HEK293 (cell line): Measurements from ENCODE around the gene ZNF445.

Experiments
- CTCF ChIA-PET: fragments of 350-600 bp; formaldehyde crosslinking; extraction: SDS; loops from one replicate; lab custom pipeline; 2021; ENCODE audit warnings: antibody characterized with exemption; lab: Yijun Ruan, JAX
- POLR2A ChIA-PET: fragments of 300-600 bp; formaldehyde crosslinking; extraction: SDS; loops from one replicate; lab custom pipeline; 2020; ENCODE audit warnings: antibody characterized with exemption, inconsistent platforms; lab: Yijun Ruan, JAX
- H3K27ac ChIP-seq: fragments of 200-500 bp; sonication (Bioruptor generic); 2 replicates; pipeline ENCODE4 v1.5.1; 2014; ENCODE audit warnings: low read depth, low read length, control low read depth, inconsistent platforms; ENCODE audit errors: extremely low read depth
- H3K36me3 ChIP-seq, 2 experiments: fragments of 200-500 bp in 1 of 2; sonication (Bioruptor generic) in 1 of 2; 1 replicate in 1 of 2; 2 replicates in 1 of 2; pipeline ENCODE4 v1.5.1; 2014 to 2017; ENCODE audit warnings: inconsistent platforms in 2 of 2, low read length in 2 of 2; ENCODE audit not compliant: control insufficient read depth in 2 of 2, insufficient read depth in 1 of 2
- H3K4me1 ChIP-seq: fragments of 200-500 bp; sonication (Bioruptor generic); 2 replicates; pipeline ENCODE4 v1.5.1; 2014; ENCODE audit warnings: mild to moderate bottlenecking, low read length, inconsistent platforms; ENCODE audit not compliant: control insufficient read depth, insufficient read depth
- H3K4me3 ChIP-seq: 2 replicates; pipeline ENCODE4 v1.5.1; 2011; ENCODE audit warnings: low read depth, mild to moderate bottlenecking, control low read depth, low read length, moderate library complexity
- H3K9me3 ChIP-seq: fragments of 200-500 bp; sonication (Bioruptor generic); 2 replicates; pipeline ENCODE4 v1.5.1; 2014; ENCODE audit warnings: low read depth, low read length, inconsistent platforms; ENCODE audit not compliant: control insufficient read depth, insufficient read depth
- EGR2 ChIP-seq: fragments of 450-650 bp; formaldehyde crosslinking; IDR thresholded peaks from 2 replicates; pipeline ENCODE4 v1.5.1; 2016; ENCODE audit warnings: low read depth, missing biosample characterization, missing genetic modification characterization
- KLF10 ChIP-seq: fragments of 450-650 bp; IDR thresholded peaks from 2 replicates; pipeline ENCODE4 v1.5.1; 2018; ENCODE audit warnings: missing biosample characterization, mild to moderate bottlenecking, missing genetic modification characterization
- KLF16 ChIP-seq: fragments of 450-650 bp; formaldehyde crosslinking; IDR thresholded peaks from 2 replicates; pipeline ENCODE4 v1.5.1; 2017; ENCODE audit warnings: missing biosample characterization, missing genetic modification characterization
- REPIN1 ChIP-seq: fragments of 450-650 bp; formaldehyde crosslinking; IDR thresholded peaks from 2 replicates; pipeline ENCODE4 v1.5.1; 2017; ENCODE audit warnings: missing biosample characterization, missing genetic modification characterization, low read depth
- ZBTB1 ChIP-seq: fragments of 450-650 bp; formaldehyde crosslinking; IDR thresholded peaks from 2 replicates; pipeline ENCODE4 v1.5.1; 2016; ENCODE audit warnings: missing biosample characterization, missing genetic modification characterization
- ZBTB48 ChIP-seq: fragments of 450-650 bp; formaldehyde crosslinking; IDR thresholded peaks from 2 replicates; pipeline ENCODE4 v1.5.1; 2016; ENCODE audit warnings: missing biosample characterization, missing genetic modification characterization
- ZEB2 ChIP-seq: fragments of 450-650 bp; formaldehyde crosslinking; IDR thresholded peaks from 2 replicates; pipeline ENCODE4 v1.5.1; 2016; ENCODE audit warnings: missing biosample characterization, missing genetic modification characterization
- ZNF146 ChIP-seq: fragments of 450-650 bp; formaldehyde crosslinking; IDR thresholded peaks from 2 replicates; pipeline ENCODE4 v1.5.1; 2016; ENCODE audit warnings: missing biosample characterization, missing genetic modification characterization
- ZNF292 ChIP-seq: fragments of 450-650 bp; formaldehyde crosslinking; IDR thresholded peaks from 2 replicates; pipeline ENCODE4 v1.5.1; 2016; ENCODE audit warnings: low read depth, missing biosample characterization, missing genetic modification characterization, borderline replicate concordance
- ZNF302 ChIP-seq: fragments of 450-650 bp; formaldehyde crosslinking; IDR thresholded peaks from 2 replicates; pipeline ENCODE4 v1.5.1; 2016; ENCODE audit warnings: missing biosample characterization, missing genetic modification characterization, low read depth
- ZNF350 ChIP-seq: fragments of 450-650 bp; formaldehyde crosslinking; IDR thresholded peaks from 2 replicates; pipeline ENCODE4 v1.5.0; 2017; ENCODE audit warnings: missing biosample characterization, mild to moderate bottlenecking, missing genetic modification characterization
- ZNF394 ChIP-seq: fragments of 450-650 bp; formaldehyde crosslinking; IDR thresholded peaks from 2 replicates; pipeline ENCODE4 v1.5.1; 2016; ENCODE audit warnings: missing biosample characterization, missing genetic modification characterization, mild to moderate bottlenecking, moderate library complexity, borderline replicate concordance
- ZNF514 ChIP-seq: fragments of 450-650 bp; formaldehyde crosslinking; IDR thresholded peaks from 2 replicates; pipeline ENCODE4 v1.5.1; 2016; ENCODE audit warnings: missing biosample characterization, missing genetic modification characterization
- ZNF549 ChIP-seq: fragments of 450-650 bp; IDR thresholded peaks from 2 replicates; pipeline ENCODE4 v1.5.1; 2018; ENCODE audit warnings: missing biosample characterization, missing genetic modification characterization, mild to moderate bottlenecking, inconsistent platforms, moderate library complexity
- ZNF610 ChIP-seq: fragments of 450-650 bp; formaldehyde crosslinking; IDR thresholded peaks from 2 replicates; pipeline ENCODE4 v1.5.1; 2016; ENCODE audit warnings: missing biosample characterization, missing genetic modification characterization, borderline replicate concordance
- ZNF843 ChIP-seq: fragments of 450-650 bp; formaldehyde crosslinking; IDR thresholded peaks from 2 replicates; pipeline ENCODE4 v1.5.1; 2016; ENCODE audit warnings: missing biosample characterization, missing genetic modification characterization
- TF ChIP-seq, protein P1 (sequence below): fragments of 450-650 bp; formaldehyde crosslinking; IDR thresholded peaks from 2 replicates; pipeline ENCODE4 v1.5.1; 2016; ENCODE audit warnings: missing biosample characterization, missing genetic modification characterization, borderline replicate concordance
- TF ChIP-seq, protein P2 (sequence below): fragments of 450-650 bp; formaldehyde crosslinking; IDR thresholded peaks from 2 replicates; pipeline ENCODE4 v1.5.1; 2016; ENCODE audit warnings: missing biosample characterization, missing genetic modification characterization
- TF ChIP-seq, protein P3 (sequence below): fragments of 450-650 bp; formaldehyde crosslinking; IDR thresholded peaks from 2 replicates; pipeline ENCODE4 v1.5.1; 2016; ENCODE audit warnings: missing biosample characterization, missing genetic modification characterization, borderline replicate concordance

ZNF445 gene

DNA sequence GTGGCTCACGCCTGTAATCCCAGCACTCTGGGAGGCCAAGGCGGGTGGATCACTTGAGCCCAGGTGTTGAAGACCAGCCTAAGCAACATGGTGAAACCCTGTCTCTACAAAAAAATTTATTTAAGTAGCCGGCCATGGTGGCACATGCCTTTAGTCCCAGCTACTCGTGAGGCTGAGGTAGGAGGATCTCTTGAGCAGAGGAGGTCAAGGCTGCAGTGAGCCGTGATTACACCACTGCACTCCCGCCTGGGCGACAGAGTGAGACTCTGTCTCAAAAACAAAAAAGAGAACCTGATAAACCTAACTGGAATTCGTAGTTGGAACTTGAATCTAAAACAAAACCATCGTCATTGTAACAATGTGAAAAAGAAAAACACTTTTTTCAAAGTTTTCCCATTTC lies 81.8 kb downstream of the ZNF445 start (continued):
- TF ChIP-seq ZBTB1 (tag by site-specific recombination) (no peak), KLF16 (tag by site-specific recombination) (no peak)

DNA sequence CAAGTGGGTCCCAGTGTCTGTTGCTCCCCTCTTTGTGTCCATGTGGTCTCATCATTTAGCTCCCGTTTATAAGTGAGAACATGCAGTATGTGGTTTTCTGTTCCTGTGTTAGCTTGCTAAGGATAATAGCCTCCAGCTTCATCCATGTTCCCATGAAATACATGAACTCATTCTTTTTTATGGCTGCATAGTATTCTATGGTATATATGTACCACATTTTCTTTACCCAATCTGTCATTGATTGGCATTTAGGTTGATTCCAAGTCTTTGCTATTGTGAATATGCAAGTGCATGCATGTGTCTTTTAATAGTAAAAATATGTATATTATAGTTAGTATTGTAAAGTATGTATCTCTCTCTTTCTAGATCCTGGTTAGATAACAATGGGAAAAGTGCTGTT lies 85.0 kb downstream of the ZNF445 start:
- H3K9me3 ChIP-seq: no peaks in the 10 kb centered on the region

DNA sequence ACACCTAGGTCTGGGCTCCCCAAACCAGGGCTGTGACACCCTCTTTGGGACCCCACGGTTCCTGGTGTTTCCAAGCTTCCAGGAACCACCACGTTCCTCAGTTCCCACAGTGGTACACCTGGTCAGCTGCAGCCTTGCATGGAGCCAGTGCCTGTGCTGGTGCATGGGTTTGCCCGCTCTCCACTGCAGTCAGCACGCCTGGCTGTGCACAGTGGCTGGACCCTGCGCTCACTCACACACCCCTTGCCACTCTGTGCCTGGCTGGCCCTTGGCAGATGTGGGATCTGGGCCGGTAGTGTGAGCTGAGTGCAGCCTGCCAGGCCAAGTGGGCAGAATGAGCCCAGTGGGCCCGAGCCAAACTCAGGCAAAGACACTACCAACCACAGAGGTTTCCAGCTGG lies 90.1 kb downstream of the ZNF445 start:
- TF ChIP-seq KLF10 (no peak), ZNF610 (tag by site-specific recombination) (no peak), EGR2 (tag by site-specific recombination) (no peak), ZNF394 (no peak), ZBTB48 (tag by site-specific recombination) (no peak), ZNF350 (tag by site-specific recombination) (no peak), ZNF549 (tag by site-specific recombination) (no peak), ZEB2 (no peak), KLF16 (tag by site-specific recombination) (no peak), ZNF302 (tag by site-specific recombination) (no peak), ZNF843 (tag by site-specific recombination) (no peak), ZNF292 (tag by site-specific recombination) (no peak), ZNF514 (tag by site-specific recombination) (no peak)
- TF ChIP-seq, protein P1, sequence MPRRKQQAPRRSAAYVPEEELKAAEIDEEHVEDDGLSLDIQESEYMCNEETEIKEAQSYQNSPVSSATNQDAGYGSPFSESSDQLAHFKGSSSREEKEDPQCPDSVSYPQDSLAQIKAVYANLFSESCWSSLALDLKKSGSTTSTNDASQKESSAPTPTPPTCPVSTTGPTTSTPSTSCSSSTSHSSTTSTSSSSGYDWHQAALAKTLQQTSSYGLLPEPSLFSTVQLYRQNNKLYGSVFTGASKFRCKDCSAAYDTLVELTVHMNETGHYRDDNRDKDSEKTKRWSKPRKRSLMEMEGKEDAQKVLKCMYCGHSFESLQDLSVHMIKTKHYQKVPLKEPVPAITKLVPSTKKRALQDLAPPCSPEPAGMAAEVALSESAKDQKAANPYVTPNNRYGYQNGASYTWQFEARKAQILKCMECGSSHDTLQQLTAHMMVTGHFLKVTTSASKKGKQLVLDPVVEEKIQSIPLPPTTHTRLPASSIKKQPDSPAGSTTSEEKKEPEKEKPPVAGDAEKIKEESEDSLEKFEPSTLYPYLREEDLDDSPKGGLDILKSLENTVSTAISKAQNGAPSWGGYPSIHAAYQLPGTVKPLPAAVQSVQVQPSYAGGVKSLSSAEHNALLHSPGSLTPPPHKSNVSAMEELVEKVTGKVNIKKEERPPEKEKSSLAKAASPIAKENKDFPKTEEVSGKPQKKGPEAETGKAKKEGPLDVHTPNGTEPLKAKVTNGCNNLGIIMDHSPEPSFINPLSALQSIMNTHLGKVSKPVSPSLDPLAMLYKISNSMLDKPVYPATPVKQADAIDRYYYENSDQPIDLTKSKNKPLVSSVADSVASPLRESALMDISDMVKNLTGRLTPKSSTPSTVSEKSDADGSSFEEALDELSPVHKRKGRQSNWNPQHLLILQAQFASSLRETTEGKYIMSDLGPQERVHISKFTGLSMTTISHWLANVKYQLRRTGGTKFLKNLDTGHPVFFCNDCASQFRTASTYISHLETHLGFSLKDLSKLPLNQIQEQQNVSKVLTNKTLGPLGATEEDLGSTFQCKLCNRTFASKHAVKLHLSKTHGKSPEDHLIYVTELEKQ: no peak
- TF ChIP-seq, protein P2, sequence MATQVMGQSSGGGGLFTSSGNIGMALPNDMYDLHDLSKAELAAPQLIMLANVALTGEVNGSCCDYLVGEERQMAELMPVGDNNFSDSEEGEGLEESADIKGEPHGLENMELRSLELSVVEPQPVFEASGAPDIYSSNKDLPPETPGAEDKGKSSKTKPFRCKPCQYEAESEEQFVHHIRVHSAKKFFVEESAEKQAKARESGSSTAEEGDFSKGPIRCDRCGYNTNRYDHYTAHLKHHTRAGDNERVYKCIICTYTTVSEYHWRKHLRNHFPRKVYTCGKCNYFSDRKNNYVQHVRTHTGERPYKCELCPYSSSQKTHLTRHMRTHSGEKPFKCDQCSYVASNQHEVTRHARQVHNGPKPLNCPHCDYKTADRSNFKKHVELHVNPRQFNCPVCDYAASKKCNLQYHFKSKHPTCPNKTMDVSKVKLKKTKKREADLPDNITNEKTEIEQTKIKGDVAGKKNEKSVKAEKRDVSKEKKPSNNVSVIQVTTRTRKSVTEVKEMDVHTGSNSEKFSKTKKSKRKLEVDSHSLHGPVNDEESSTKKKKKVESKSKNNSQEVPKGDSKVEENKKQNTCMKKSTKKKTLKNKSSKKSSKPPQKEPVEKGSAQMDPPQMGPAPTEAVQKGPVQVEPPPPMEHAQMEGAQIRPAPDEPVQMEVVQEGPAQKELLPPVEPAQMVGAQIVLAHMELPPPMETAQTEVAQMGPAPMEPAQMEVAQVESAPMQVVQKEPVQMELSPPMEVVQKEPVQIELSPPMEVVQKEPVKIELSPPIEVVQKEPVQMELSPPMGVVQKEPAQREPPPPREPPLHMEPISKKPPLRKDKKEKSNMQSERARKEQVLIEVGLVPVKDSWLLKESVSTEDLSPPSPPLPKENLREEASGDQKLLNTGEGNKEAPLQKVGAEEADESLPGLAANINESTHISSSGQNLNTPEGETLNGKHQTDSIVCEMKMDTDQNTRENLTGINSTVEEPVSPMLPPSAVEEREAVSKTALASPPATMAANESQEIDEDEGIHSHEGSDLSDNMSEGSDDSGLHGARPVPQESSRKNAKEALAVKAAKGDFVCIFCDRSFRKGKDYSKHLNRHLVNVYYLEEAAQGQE (tag by site-specific recombination): no peak
- no peaks in the 10 kb centered on the region for H3K36me3 ChIP-seq
- no peaks in the 10 kb centered on the region for H3K4me1 ChIP-seq
- no peak overlapping the region for H3K27ac ChIP-seq
- H3K9me3 ChIP-seq: no peaks in the 10 kb centered on the region
- ChIA-PET POLR2A (no interaction called here), CTCF (interaction anchor here (0.6 kb wide), 1 partner anchor 46 kb away, joined by 3 read pairs; no protein-coding TSS in a partner anchor)
- no peak overlapping the region for H3K4me3 ChIP-seq

More for the DNA sequence above, 85.0 kb downstream of the ZNF445 start:
- ChIA-PET POLR2A (no interaction called here), CTCF (no interaction called here)
- Histone ChIP-seq H3K36me3 (no peaks in the 10 kb centered on the region), H3K4me3 (no peak overlapping the region), H3K4me1 (no peaks in the 10 kb centered on the region), H3K27ac (no peak overlapping the region)
- TF ChIP-seq, protein P3, sequence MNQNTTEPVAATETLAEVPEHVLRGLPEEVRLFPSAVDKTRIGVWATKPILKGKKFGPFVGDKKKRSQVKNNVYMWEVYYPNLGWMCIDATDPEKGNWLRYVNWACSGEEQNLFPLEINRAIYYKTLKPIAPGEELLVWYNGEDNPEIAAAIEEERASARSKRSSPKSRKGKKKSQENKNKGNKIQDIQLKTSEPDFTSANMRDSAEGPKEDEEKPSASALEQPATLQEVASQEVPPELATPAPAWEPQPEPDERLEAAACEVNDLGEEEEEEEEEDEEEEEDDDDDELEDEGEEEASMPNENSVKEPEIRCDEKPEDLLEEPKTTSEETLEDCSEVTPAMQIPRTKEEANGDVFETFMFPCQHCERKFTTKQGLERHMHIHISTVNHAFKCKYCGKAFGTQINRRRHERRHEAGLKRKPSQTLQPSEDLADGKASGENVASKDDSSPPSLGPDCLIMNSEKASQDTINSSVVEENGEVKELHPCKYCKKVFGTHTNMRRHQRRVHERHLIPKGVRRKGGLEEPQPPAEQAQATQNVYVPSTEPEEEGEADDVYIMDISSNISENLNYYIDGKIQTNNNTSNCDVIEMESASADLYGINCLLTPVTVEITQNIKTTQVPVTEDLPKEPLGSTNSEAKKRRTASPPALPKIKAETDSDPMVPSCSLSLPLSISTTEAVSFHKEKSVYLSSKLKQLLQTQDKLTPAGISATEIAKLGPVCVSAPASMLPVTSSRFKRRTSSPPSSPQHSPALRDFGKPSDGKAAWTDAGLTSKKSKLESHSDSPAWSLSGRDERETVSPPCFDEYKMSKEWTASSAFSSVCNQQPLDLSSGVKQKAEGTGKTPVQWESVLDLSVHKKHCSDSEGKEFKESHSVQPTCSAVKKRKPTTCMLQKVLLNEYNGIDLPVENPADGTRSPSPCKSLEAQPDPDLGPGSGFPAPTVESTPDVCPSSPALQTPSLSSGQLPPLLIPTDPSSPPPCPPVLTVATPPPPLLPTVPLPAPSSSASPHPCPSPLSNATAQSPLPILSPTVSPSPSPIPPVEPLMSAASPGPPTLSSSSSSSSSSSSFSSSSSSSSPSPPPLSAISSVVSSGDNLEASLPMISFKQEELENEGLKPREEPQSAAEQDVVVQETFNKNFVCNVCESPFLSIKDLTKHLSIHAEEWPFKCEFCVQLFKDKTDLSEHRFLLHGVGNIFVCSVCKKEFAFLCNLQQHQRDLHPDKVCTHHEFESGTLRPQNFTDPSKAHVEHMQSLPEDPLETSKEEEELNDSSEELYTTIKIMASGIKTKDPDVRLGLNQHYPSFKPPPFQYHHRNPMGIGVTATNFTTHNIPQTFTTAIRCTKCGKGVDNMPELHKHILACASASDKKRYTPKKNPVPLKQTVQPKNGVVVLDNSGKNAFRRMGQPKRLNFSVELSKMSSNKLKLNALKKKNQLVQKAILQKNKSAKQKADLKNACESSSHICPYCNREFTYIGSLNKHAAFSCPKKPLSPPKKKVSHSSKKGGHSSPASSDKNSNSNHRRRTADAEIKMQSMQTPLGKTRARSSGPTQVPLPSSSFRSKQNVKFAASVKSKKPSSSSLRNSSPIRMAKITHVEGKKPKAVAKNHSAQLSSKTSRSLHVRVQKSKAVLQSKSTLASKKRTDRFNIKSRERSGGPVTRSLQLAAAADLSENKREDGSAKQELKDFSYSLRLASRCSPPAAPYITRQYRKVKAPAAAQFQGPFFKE: no peak
- TF ChIP-seq ZNF146 (tag by site-specific recombination) (peak; percentile 37; the same call in 1 of the 2 replicates), REPIN1 (tag by site-specific recombination) (no peak)
